Brain microvascular endothelial cell (primary cell): Measurements from ENCODE around the gene TSR3.

Experiments
- DNase-seq: peaks from one replicate; pipeline ENCODE4 v3.0.0-alpha.2; 2020
- H3K27ac ChIP-seq: fragments of 250-450 bp; sonication (Bioruptor Pico); 2 replicates; pipeline ENCODE4 v1.5.1; 2020; ENCODE audit warnings: mild to moderate bottlenecking, moderate library complexity
- H3K27me3 ChIP-seq: fragments of 250-450 bp; sonication (Bioruptor Pico); replicated peaks from 2 replicates; pipeline ENCODE4 v1.5.1; 2020; ENCODE audit warnings: mild to moderate bottlenecking
- H3K36me3 ChIP-seq: fragments of 250-450 bp; sonication (Bioruptor Pico); replicated peaks from 2 replicates; pipeline ENCODE4 v1.5.1; 2020; ENCODE audit warnings: mild to moderate bottlenecking
- H3K4me3 ChIP-seq: 2 replicates; pipeline ENCODE4 v1.5.1; 2011; ENCODE audit warnings: low read depth, mild to moderate bottlenecking, control low read depth, low read length, moderate library complexity
- CTCF ChIP-seq: IDR thresholded peaks from 2 replicates; pipeline ENCODE4 v1.5.1; 2011; ENCODE audit warnings: low read depth, mild to moderate bottlenecking, moderate library complexity, low read length, control low read depth, inconsistent platforms; ENCODE audit errors: missing control alignments
- in situ Hi-C: cut with HindIII; loops from 2 replicates; pipeline ENCODE4 v1.10.0; 2017; ENCODE audit warnings: low sequenced_read_pairs, low pct_ligation_motif_present

TSR3 gene

DNA sequence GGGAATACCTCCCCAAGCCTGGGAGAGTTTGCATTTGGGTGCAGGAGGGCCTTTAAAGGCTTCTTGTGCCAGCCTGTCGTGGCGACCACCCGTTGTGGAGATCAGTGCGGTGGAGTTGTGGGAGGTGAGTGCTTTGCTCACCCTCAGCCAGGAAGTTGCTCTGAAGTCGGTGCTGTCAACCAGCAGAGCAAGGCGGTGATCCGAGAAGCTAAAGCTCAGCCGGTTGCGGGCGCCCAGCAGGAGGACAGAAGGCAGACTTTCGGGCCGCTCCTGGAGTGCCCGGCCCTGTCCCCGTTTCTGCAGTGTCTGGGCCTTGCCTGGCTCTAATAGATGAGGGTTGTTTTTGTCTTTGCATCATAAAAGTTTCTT lies 40.9 kb downstream of the TSR3 start:
- H3K36me3 ChIP-seq = peaks cover 25% of the 10 kb centered on the region
- H3K27me3 ChIP-seq = no peaks in the 10 kb centered on the region
- in situ Hi-C loops = no loop called here
- H3K27ac ChIP-seq = peak overlapping the region; percentile 30
- H3K4me3 ChIP-seq = peak overlapping the region; percentile 77
- no peak for TF ChIP-seq CTCF
- no peak for DNase-seq

DNA sequence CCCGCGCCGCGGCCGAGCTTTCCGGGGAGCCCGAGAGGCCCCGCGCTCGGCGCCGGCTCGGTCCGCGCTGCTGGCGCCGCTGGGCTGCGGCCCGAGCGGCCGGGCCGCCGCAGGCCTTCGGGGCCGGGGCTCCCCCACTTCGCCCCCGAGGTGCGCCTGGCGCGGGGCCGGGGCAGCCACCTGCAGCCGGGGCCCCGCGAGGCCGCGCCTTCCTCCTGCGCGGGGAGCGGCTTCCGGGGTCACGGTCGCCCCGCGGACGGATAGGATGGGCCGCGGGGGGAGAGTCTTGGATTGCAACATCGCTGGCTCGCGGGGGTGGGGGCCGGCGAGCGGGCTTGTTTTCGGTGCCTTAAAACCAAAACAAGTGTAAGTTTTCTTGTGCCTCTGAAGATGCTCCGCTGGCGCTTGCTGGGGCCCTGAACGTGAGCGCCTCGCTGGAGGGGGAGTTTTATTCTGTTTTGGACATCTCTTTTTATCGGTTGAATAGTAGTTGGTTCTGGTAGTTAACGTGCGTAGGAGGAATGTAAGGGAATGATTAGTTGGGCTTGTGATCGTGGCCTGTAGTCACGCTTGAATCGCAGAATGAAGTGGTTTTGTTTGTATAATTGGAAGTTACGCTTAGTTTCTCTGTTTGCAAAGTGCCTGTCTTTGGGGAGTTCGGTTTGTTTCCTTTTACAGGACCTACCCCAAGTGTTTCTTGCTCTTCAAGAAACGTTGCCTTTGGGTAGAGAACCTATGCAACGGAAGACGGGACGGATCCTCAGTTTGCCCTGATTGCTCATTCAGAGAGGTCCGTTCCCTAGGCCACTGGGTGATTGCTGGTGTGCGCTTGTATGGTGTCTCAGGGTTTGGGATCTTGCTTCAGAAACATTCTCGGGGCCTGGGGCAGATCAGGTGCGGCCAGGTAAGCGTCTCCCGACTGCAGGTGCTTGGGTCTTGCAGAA lies 41.5 kb downstream of the TSR3 start:
- H3K4me3 ChIP-seq = peak overlapping the region; percentile 77
- peaks cover 19% of the 10 kb centered on the region for H3K36me3 ChIP-seq
- in situ Hi-C loops = no loop called here
- no peak for TF ChIP-seq CTCF
- H3K27ac ChIP-seq = peak overlapping the region; percentile 30
- no peaks in the 10 kb centered on the region for H3K27me3 ChIP-seq
- peak; percentile 12 for DNase-seq

GRCh38 chr16:1308977-1309885 lies 42.4 kb downstream of the TSR3 start, which contains the start of gene UBE2I:
Gene UBE2I (plus strand): TSS chr16:1309636. CDS start chr16:1314031, 4,395 bp downstream.
- Histone ChIP-seq H3K27me3 (no peaks in the 10 kb centered on the region), H3K4me3 (peak within 1 kb of the TSS; percentile 77), H3K27ac (peak within 1 kb of the TSS; percentile 100), H3K36me3 (peaks cover 9% of the 10 kb centered on the region)
- peak; percentile 98 for DNase-seq
- in situ Hi-C loops = no loop called here
- TF ChIP-seq CTCF = no peak

DNA sequence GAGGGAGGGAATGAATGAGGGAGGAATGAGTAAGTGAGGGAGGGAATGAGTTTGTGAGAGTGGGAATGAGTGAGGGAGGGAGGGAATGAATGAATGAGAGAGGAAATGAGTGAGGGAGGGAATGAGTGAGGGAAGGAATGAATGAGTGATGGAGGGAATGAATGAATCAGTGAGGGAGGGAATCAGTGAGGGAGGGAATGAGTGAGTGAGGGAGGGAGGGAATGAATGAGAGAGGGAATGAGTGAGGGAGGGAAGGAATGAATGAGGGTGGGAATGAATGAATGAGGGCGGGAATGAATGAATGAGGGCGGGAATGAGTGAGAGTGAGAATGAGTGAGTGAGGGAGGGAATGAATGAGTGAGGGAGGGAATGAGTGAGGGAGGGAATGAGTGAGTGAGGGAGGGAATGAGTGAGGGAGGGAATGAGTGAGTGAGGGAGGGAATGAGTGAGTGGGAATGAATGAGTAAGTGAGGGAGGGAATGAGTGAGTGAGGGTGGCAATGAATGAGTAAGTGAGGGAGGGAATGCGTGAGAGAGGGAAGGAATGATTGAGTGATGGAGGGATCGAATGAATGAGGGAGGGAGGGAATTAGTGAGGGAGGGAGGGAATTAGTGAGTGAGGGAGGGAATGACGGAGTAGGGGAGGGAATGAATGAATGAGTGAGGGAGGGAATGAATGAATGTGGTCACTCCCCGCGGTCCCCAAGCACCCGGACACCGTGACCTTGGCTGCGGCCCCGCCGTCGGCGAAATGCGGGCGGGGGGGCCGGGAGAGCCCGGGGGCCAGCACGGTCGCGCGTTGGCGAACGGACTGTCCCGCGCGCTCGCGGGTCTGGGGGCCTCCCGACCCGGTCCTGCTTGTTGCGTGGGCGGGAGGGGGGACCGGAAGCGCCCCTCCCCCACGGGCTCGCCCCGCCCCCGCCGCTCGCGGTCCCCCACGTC lies 43.4 kb downstream of the TSR3 start:
- Histone ChIP-seq H3K27me3 (no peaks in the 10 kb centered on the region), H3K4me3 (peak overlapping the region; percentile 43), H3K27ac (peak overlapping the region; percentile 100), H3K36me3 (peaks cover 6% of the 10 kb centered on the region)
- in situ Hi-C loops = no loop called here
- TF ChIP-seq CTCF = no peak
- no peak for DNase-seq

DNA sequence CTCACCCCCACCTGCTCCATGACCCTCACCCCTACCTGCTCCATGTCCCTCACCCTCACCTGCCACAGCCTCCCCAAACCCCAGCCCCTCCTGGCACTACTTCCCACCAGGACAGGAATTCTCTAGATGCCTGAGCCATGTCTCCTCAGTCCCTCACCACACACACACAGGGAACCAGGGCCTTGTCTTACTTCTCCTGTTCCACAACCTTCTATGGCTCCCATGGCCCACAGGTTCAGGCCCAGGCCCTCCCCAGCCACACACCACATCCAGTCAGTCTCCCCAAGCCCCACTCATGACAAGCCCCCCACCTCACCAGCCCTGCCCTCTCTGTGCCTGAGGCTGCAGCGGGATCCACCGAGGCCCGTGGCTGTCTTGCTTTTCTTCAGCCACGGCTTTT lies 45.3 kb downstream of the TSR3 start:
- Histone ChIP-seq H3K27me3 (no peaks in the 10 kb centered on the region), H3K27ac (no peak overlapping the region), H3K36me3 (no peaks in the 10 kb centered on the region), H3K4me3 (no peak overlapping the region)
- in situ Hi-C loops = no loop called here
- TF ChIP-seq CTCF = no peak
- DNase-seq = no peak
